Measurements from ENCODE around the gene C2.
A peak's percentile ranks its signal among the peaks of the same experiment; 100 is the strongest.

C2 gene

GRCh38 chr6:31927242-31927862 lies at the start of gene C2:
C2 (plus strand) TSS chr6:31927717; CDS start chr6:31927753, 36 bp downstream.
- DNase-seq = no peak

GRCh38 chr6:31878222-31878621 lies 49.3 kb upstream of the C2 start:
- no peak for DNase-seq

- no peak for DNase-seq
These were observed 48.8 kb upstream of the C2 start, which contains the start of gene SLC44A4 for GRCh38 chr6:31878726-31879125. SLC44A4 (minus strand) TSS chr6:31878997; CDS start chr6:31878980, 17 bp downstream.

DNA sequence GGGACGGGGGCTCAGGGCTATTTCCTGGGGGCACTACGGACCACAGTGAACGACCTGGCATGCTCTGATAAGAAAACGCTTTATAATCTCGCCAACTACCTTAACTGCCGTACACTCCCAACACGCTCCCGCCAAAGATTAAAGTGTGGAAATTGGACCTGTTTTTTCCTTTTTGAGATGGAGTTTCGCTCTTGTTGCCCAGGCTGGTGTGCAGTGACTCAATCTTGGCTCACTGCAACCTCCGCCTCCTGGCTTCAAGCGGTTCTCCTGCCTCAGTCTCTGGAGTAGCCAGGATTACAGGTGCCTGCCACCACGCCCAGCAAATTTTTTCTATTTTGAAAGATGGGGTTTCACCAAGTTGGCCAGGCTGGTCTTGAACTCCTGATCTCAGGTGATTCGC lies 48.4 kb upstream of the C2 start:
- no peak for DNase-seq

GRCh38 chr6:31879901-31880300 lies 47.6 kb upstream of the C2 start:
- no peak for DNase-seq

- no peak for DNase-seq
These were observed 46.9 kb upstream of the C2 start for GRCh38 chr6:31880616-31881015.

DNA sequence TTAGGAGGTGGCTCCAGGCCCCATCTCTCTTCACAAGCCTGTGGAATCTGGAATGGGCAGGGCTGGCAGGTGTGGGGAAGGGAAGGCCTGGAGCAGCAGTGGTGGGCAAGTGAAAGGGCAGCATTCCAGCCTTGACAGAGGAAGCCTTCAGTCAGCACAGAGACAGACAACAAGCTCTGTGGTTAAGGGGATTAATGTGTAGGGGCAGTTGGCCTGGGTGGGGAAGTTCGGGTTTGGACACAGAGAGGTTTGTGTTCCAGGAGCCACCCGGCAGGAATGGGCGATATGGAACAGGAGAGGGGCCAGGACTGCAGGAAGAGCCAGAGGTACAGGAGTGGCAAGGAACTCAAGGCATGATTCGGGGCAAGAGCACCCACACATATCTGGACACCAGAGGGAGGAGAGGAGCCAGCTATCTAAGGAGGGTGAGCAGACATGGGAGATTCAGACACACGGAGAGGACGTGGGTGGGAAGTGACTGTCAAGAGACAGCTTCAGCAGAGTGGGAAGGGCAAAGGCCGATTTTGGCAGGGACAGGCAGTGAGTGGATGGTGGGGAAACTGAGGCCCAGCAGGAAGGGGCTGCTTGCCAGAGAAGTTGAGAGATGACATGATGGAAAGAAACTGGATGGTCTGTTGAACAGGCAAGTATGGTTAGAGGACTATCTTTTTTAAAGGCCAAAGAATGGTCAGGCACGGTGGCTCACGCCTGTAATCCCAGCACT lies 46.2 kb upstream of the C2 start:
- no peak for DNase-seq

DNA sequence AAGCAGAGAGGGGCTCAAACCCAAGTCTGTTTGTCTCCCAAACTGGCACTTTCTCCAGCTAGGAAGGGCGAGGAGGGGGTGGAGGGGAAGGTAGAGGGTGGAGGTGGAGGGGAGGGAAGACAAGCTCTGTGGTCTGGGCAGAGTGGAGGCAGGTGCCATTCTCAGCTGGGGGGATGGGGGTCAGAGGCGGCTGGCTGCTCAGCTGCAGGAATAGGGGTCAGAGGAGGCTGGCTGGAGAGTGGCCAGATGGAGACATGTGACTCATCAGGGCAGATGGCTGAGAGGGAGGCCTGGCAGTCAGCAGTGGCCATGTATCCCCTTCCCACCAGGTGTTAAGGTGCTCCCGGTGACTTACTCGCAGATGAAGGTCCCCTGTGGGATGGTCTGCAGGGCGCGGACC lies 45.2 kb upstream of the C2 start:
- no peak for DNase-seq

DNA sequence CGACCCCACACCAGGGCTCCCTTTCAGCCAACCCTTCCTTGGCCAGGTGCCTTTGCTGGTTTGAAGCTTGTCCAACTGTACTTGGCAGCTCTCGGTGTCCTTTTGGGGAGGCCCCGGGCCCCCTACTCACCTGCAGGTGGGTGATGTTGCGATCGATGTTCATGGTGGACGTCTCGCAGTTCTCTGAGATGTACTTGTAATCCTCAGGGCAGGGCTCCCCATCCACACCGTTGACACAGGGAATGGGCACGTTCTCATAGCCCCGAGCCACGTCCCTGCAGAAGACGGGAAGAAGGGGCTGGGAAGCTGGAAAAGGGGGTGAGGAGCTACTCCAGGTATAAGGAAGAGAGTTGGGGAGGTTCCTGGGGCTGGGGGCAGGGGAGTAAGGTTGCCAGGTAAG lies 43.8 kb upstream of the C2 start:
- no peak for DNase-seq

DNA sequence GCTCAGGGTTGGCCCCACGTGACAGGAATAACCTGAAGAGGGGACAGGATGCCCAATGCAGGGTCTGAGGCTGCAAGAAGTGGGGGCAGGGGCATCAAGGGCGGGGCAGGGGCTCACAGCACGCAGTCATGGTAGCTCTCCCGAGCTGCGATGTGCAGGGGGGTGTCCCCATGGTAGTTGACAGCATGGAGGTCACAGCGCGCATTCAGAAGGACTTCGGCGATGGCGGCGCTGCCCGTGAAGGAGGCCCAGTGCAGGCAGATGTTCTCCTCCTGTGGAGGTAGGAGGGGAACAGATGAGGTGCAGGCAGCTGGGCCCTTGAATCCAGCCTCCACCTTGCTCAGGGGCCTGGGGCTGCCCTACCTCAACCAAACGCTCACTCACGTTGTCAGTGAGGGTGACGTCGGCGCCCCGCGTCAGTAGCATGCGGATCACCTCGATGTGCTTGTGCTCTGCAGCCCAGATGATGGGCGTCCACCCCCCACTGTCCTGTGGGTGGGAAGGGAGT lies 42.9 kb upstream of the C2 start:
- DNase-seq = no peak

GRCh38 chr6:31886541-31886991 lies 41.0 kb upstream of the C2 start:
- no peak for DNase-seq

DNA sequence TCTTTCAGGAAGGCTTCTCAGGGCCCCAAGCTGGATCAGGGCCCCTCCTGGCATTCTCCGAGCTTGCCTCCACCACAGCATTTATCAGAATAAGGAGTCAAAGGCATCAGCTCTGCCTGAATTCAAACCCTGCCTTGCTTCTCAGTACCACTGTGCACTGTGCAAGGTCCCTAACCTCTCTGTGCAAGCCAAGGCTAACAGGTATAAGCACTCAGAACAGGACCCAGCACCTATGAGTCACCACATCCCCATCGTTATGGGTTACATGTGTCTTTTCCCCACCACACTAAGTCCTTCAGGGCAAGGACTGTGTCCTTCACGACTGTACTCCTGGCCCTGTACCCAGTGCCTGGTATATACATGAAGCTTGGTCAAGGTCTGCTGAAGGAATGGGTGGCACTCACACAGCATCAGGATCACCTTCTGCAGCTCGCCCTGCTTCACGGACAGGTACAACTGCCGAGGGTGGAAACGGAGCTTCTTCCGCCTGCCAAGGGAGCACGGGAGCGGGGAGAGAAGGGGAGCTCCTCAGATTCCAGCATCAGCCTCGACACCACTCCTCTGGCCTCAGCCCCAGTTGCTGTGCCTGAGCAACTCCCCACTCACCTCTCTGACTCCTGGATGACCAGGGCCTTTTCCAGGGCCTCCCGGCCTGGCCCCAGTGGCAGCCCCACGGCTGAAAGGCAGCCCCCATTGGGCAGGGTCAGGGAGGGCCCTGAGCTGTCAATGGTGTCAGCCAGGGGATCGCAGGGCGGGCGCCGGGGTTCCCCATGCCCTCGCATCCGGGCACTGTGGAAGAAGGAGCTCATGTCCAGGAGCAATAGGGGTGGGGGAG lies 40.1 kb upstream of the C2 start:
- no peak for DNase-seq

- no peak for DNase-seq
These were observed 39.0 kb upstream of the C2 start for GRCh38 chr6:31888276-31889258.

- DNase-seq = no peak
These were observed 38.1 kb upstream of the C2 start for GRCh38 chr6:31889331-31889972.

GRCh38 chr6:31892821-31893220 lies 34.7 kb upstream of the C2 start:
- no peak for DNase-seq

DNA sequence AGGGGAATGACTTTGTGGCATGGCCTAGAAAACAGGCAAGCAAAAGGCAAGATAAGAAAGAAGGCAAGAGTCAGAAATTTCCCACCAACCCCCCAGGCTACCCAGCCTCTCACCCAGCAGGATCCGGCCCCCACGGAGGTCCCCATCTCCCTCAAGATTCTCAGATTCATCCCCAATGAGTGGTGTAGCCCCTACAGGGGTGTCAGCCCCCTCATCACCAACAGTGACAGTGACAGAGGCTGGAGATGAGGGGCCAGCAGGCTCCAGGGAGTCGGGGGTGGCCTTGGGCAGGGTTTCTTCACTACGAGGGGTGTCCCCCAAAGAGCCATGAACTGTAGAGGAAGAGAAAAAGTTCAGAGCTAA lies 31.0 kb upstream of the C2 start:
- DNase-seq = no peak

- no peak for DNase-seq
These were observed 30.5 kb upstream of the C2 start for GRCh38 chr6:31896856-31897611.

DNA sequence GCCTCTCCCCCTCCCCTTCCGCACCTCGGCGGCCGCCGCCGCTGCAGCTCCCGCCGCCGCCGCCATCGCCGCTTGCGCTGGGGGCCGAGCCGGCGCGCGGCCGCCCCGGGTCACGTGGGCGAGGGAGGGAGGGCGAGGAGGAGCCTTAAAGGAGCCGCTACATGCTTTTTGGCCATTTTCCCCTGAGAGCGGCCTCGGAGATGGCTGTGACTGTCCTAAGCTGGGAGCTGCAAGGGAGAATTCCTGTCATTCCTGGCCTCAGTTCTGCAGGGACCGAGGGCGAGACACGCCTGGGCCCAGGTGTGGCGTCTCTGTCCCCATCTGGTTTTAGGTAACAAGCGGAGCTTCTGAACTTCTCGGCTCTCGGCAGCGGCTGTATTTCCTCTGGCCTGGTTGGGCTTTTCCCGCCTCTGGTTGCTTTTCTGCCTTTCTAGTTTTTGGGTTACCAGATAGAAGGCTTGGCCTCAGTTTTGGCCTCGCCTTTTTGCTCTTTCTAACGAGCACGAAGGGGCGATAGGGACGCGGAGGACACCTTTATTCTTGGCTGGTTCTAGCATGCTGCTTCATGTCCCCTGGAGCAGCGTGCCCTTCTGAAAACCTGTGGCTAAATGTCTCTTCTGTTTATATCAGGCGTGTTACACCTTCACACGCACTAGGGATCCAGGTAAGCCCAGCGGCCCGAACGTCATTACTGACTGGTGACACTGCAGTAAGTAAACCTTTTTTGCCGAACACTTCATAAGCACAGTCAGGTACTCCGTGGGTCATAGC lies 29.7 kb upstream of the C2 start, which contains the start of gene EHMT2:
EHMT2 (minus strand) TSS at position 87 of the 771 bp plus-strand sequence; CDS start at position 66, 21 bp downstream.
- peak; percentile 65 for DNase-seq

DNA sequence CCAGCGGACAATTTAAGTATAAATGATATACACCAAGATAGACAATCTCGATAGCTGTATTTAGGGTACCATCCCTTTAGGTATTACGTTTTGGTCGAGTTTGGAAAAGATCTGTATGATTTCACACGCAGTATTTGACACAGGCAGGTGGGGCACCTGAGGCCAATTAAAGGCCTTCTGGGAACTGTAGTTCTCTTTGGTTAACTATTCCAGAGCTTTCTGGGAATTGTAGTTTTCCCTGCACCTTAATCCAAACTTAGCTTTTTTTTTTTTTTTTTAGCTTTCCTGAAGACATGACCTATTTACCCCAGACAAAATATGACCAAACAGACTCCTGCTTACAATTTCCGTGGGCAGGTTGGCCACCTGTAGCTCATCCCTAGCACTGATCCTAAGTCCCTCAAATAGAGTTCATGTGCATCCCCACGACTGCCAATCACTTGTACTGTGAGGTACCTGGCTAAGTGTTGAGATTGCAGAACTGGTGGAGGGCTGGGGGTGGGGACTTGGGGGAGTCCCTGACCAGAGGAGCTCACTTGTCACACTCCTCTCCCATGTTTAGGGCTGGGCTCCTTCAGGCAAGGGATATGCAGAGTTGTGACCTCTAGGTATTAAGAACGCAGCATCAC lies 29.0 kb upstream of the C2 start:
- peak; percentile 35 for DNase-seq

DNA sequence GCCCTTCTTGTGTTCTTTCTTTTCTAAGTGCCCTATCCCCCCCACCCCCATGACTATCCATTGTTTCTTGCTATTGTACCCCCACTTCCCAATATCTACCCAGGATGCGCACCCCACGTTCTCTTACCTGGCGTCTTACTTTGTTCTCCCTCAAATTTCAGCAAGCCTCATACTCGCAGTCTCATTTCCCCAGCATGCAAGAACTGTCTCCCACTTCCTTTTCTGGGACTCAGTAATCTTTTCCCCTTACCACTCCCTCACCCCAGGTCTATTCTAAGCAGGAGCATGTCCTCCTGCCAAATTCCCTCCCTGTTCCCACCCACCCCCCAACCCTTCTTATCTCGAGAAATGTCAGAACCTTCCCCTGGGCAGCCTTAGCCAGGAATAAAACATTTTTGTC lies 28.3 kb upstream of the C2 start:
- no peak for DNase-seq
